NCI-H1436 (cell line): Measurements from ENCODE around the gene LAYN.

ENCODE experiments used
- DNase-seq: peaks from one replicate; lab custom pipeline; 2025; lab: John Stamatoyannopoulos, UW

Gene LAYN

DNA sequence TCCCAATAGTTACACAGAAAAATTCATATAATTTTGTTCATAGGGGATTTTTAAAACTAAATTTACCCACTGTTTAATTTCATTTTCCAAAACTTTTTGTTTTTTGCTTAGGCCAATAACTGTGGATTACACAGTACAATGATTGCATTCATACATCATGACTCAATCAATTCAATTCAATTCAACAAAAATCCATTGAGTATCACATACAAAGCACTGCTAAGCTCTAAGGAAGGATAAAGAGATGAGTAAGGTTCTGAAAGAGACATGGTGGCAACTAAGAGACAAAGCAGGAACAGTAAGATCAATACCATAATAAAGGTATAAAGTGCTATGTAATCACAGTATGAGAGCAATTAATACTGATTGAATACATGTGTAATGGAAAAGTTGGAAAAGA, 9.4 kb upstream of the LAYN start:
- DNase-seq = no peak

DNA sequence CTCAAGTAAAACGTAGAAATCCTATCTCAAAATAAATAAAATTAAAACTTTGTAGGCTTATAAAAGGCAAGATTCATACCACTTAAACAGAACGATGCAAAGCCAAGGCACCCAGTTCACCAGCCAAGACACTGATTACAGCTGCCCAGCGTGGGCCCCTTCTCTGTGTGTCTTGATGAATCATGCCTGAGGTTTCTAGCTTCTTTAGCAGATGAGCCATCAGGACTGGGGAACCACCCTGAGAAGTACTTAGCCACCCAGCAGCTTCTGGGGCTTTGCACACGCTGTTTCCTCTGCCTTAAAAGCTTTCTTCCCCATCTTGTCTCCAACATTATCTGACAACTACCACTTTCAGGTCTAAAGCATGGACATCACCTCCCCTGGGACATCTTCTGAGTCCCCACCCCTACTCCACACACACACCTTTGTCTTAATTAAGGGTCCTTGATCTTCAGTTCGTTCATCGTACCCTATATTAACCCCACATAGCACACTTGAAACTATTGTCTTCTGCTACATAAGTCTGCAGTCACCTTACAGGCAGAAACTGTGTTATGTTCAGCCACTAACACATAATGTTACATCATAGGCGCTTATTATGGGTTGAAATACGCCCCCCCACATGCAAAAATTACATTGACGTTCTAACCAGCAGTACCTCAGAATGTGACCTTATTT, 8.7 kb upstream of the LAYN start:
- DNase-seq = no peak

DNA sequence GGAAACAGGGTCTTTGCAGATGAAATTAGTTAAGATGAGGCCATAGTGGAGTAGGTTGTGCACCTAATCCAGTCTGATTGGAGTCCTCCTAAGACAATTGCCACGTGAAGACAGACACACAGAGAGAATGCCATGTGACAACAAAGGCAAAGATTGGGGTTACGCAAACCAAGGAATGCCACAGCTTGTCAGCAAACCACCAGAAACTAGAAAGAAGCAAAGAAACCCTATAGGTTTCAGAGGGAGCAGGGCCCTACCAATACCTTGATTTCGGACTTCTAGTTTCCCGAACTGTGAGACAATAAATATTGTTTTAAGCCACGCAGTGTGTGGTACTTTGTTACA, 8.2 kb upstream of the LAYN start:
- DNase-seq = no peak

DNA sequence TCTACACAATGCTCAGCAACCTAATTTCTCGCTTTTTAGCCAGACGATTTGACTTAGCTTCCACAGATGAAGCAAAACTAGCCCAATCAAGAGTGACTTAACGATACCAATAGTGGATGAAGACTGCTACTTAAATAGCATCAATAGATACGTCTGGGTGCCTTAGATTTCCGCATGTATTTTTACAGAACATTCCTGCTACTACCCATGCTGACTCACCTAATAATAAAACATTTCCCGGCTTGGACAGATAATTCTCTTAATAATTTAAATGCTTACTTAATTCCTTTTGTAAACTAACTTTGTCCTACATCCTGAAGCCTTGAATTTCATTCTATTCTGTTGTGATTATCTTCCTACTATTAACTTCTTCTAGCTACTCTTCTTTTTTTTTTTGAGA, 5.2 kb upstream of the LAYN start:
- DNase-seq = no peak

DNA sequence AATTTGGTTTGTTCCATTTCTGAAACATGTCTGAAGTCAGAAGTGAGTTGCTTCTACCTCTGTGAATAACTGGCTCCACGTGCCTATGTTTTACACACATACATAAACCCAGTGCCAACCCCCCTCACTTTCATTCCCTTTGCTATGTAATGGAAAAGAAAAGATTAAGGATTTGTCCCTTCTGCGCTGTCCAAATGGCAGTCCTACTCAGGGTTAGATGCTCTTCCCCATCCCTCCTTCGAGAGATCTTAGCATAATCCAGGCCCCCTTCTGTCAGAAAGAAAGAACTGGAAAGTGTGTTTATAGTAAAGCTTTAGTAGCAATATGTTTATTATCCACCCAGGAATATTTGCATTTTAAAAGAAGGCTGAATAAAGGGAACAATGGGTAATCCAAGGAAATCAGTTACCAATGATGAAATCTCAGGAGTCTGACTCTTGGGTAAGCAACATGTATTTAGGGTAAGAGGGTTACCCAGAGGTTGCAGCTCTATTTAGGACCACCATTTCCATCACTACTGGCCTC, 3.1 kb upstream of the LAYN start:
- no peak for DNase-seq

DNA sequence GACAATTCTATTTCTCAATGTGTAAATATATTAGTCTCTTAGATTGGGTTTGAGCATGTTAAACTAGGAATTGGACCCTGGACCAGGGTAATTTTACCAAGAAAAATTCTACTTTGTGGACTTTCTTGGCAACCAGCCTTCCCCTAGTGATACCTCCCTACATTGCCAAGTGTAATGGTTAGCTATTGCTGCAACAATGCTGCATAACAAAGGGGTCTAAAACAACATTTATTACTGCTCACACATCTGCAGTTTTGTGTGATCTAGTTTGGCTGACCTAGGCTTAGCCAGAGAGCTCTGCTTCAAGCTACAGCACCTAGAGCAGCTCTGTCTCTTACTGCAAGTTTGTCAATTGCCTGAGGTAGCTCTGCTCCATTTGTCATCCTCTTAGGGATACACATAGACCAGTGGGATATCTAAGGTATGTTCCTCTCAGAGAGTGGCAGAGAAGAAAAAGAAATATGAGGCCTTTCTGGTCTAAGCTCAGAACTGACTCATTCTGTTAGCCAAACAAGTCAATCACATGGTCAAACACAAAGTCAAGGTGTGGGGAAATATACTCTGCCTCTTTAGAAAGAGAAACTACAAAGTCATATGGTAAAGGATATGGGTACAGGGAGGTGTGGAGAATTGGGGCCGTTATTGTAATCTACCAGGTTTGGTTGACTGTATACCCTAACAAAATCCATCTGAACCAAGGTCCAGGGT, 2.0 kb upstream of the LAYN start:
- no peak for DNase-seq

DNA sequence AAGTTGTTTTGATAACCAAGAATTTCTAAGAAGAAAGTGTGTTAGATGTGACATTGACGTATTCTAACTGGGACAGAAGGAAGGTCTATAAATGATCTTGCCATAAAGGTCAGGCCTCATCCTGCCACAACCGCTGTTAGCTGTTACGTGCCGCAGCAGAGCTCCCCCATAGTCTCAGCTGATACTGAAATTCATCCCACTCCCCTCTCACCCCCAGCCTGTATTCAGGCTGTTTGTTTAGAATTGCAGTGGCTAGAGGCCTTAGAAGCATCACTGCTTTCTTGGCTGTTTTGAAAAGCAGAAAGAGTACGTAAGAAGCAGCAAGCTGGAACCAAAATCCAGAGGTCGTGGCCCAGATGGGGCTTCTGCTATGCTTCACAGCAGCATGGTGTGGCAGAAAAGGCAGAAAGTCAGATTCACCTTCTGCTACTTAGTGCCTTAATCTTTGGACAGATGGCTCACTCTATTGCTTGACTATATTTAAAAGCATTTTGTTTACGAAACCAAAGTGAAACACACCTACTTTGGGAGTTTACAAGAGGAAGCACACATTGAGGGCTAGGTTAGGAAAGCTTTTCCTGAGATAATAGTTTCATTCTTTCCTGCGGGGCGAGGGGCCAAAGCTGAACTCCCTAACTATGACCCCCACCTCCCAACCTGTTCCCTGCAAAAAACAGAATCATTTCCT, 950 bp upstream of the LAYN start:
- no peak for DNase-seq

DNA sequence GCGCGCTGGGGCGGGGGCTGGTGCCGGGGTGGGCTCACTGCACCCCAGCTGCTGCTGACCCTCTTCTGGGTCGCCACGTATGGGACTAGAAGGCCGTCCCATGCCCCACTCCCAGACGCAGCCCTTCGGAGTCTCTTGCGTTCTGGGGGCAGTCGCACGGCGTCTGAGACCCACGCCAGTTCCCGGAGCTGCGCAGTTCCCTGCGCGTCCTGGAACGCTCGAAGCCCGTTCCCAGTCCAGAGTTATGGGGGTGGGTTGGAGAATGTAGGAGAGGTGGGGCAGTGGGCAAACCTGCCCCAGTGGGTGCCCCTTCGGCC, 375 bp downstream of the LAYN start:
- DNase-seq = no peak

DNA sequence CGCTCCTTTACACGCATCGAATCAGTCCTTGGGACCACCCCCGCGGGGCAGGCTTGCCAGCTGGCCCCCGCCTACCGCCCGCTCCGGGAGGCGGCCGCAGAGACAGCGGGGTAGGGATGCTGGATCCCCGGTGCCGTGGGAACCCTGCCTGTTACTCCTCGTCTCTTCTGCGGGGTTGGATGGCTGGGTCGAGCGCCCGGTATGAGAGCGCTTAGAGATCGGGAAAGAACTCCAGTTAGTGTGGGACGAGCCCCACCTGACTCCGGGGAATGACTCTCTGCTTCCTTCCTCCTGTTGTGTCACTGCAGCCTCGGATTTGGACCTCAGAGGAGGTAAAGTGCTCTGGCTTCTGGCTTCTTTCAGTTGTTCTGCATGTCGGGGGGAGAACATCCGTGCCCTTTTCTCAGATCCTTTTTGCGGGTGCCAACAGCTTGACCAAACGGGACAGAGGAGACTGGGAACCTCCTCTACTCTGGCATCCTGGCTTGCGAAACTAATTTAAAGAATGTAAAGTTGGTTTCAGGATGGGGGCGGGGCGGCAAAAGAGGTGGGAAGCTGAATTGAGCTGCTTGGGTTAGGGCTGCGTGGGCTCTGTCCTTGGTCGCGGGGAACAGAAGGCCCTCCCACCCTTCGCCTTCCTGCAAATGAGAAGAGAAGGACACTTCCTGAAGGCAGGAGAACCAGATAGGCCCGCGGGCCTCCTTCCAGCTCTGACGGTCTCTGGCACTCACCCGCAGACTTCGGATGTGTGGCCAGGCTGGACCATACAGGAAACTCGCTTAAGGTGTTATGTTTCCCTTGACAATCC, 938 bp downstream of the LAYN start:
- DNase-seq = no peak

DNA sequence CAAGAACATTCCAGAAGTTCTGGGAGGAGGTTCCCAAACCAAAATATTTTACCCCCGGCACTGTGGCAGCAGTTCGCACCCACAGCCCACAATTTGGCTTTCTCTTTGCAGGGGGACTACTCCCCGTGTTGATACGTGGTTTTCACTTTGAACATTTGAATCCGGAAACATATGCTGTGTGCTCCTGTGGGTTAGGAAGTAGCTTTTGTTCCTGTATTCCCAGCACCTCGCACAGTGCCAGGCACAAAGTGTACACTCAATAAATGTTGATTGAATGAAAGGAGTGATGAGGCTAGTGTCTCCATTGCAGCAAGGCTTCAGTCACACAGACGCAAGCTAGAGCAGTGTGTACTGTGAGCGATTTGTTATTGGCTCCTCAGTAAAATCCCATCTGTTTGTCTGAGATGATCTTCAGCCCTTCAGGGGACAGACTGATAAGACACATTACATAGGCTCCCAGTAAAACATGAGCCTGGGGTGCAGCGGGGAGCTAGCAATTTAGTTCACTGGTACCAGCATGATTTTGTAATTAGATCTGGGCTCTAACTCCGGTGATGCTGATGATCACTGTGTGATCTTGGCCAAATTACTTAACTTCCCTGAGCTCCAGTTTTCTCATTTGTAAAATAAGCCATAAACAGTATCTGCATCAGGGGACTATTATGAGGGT, 2.2 kb downstream of the LAYN start:
- DNase-seq = no peak

DNA sequence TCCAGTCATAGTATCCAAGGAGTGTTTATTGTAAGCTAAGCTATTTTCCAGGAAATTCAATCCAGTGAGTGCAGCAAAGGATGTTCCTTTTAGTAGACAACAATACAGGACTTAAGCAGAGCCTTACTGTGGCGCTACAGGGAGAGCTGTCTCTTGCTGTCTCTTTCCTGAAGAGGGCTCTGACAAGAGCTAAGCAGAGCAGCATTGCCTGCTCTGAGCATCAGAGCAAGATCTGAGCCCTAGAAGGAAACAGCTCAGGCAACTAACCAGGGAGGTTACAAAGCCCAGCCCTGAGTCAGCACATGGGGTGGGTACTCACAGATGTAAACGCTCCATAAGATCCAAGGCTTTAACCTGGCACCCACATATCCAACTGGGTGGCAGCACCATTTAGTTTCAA, 8.0 kb downstream of the LAYN start:
- DNase-seq = no peak

DNA sequence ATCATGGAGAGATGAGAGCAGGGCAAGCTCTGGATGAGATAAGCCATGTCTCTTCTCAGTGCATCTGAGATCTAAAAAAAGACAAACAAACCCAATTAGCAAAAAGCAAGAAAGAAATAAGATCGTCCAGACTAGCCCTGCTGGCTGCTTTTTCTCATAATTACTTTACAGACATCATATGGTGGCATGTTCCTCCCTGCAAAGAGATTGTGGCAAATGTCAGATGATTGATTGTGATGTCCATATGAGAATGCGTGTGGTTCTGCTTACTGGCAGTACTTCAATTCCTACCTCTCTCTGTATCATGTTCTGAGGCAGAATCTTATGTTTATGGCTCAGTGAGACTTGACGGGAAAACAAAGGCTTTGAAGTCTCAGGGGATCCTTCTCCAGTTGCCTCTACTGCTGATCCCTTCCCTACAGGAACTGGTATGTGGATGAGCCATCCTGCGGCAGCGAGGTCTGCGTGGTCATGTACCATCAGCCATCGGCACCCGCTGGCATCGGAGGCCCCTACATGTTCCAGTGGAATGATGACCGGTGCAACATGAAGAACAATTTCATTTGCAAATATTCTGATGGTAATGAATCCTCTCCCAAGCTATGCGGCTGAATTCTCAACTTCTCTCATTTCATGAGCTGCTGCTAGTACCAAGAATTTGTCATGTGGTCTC, 8.8 kb downstream of the LAYN start:
- no peak for DNase-seq

DNA sequence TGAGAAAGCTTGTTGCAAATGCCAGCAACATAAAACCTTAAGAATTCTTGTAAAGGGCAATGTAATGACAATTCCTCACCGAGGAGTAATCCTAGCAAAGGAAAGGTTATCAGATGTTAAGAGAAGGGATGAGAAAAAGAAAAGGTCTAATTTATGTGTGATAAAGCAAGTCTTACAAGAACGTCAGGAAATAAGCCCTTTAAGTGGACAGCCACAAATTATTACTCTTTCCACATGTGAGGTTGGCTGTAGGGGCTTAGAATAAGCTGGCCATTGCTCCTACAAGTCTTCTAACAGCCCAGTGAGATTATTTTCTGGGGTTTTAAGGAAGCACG, 9.3 kb downstream of the LAYN start:
- DNase-seq = no peak

DNA sequence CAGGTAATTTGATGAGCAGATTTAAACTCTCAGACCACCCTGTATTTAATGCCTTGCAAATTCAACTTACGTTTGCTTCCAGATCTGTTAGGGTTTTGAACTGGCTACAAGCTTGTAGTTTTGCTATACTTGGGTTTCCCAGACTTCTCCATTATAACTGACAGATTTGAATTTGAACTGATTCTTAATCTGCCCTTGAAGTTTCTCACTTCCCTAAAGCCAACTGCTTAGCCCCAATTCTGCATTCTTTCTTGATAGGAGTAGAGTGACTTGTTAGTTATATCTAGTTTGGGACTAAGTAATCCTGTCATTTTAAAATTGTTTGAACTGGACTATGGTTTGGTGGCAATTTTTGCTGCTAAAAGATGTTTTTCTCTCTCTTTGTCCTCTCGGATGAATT, 9.7 kb downstream of the LAYN start:
- no peak for DNase-seq

DNA sequence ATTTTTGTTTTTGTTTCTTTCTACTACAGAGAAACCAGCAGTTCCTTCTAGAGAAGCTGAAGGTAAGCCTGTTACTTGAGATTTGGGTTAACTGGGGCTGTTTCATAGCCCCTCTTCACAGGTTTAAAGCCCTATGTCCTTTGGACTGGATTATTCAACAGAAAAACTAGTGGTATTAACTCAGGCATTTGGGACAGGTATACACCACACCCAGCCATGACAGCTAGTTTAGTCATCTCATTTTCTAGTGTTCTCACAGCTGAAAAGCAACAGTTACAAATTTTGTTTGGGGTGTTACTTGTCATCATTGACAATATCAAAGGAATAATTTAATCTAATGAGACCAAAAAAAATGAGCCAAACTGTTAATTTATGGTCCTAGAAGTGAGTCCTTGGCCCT, 14.0 kb downstream of the LAYN start:
- no peak for DNase-seq

DNA sequence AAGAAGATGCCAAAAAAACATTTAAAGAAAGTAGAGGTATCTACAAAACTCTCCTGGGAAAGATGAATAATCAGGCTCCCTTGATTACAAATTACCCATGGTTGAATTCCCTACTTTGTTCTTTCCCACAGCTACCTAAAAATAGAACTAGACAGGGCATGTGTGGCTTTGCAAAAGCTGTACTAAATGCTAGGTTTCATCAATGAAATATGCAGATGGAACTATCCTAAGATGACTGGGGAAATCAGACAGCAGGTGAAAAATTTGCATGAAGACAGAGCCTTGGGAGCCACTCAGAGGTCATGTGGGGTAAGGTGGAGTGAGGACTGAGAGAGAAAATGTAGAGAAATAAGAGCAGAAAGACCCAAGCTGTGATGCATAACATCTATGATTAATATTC, 14.7 kb downstream of the LAYN start:
- DNase-seq = no peak

DNA sequence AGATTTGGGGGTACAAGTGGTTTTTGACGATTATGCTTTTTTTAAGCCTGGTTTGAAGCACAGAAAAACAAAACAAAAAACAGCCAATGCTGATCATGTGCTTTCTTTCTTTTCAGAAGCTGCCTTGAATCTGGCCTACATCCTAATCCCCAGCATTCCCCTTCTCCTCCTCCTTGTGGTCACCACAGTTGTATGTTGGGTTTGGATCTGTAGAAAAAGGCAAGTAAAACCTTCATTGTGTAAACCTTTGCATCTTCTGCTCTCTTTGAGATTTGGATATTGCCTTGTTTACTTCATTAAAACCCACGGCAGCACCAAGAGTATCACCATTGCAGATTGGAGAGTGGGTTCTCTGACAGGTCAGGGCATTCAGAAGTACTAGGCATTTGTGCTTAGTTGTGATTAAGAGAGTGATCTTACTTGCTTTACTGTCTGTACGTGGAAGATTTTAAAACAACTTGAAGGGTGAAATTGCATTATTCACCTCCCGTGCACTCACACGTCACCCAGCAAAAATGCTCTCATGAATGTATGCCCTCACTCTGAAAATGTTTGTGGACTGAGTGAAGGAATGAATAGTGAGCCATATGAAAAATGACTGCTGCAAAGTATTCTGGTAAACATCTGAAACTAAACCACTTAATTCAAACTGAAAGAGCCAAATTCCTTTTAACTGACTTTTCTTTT, 17.0 kb downstream of the LAYN start:
- no peak for DNase-seq

DNA sequence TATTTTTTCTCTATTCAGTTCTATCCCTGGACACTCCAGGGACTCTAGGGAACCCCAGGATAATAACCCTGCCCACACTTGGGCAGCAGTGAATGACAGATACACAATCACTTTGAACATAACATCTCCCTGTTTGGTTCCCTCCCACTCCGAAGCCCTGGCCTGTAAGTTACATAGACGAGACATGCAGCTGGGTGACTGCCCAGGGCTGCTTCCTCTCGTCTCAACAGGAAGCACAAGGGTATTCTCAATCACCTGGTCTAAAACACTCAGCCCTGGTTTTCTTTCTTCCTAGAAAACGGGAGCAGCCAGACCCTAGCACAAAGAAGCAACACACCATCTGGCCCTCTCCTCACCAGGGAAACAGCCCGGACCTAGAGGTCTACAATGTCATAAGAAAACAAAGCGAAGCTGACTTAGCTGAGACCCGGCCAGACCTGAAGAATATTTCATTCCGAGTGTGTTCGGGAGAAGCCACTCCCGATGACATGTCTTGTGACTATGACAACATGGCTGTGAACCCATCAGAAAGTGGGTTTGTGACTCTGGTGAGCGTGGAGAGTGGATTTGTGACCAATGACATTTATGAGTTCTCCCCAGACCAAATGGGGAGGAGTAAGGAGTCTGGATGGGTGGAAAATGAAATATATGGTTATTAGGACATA, 19.4 kb downstream of the LAYN start:
- no peak for DNase-seq

DNA sequence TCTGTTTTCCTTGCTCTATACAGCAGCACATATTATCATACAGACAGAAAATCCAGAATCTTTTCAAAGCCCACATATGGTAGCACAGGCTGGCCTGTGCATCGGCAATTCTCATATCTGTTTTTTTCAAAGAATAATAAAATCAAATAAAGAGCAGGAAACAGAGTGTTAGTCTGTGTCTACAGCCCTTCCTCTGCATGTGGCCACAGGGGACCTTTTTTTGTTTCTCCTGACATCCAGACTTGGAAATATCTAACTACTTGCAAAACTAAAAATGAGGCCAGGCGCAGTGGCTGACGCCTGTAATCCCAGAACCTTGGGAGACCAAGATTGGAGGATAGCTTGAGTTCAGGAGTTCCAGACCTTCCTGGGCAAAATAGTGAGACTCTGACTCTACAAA, 20.3 kb downstream of the LAYN start:
- no peak for DNase-seq

DNA sequence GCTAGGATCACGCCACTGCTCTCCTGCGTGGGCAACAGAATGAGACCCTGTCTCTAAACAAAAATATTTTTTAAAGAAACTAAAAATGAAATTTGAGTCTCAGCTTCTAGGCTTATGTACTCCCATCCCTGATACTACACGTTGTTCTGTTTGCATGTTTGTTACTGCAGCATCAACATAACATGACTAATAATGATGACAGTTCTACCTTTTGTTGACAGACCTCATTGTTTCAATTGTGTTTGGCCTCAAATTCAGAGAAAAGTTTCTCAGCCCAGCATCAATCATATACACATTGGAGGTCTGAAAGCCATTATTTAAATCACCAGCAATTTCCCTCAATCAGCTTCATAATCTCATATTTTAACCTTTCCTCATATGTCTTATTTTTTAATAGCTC, 20.8 kb downstream of the LAYN start:
- no peak for DNase-seq
